Femur (tissue), 1 donor: ENCODE data around the gene OR6Q1.

ENCODE experiments used
- DNase-seq: peaks from one replicate; pipeline ENCODE4 v3.0.0-alpha.2; 2017

OR6Q1 gene

DNA sequence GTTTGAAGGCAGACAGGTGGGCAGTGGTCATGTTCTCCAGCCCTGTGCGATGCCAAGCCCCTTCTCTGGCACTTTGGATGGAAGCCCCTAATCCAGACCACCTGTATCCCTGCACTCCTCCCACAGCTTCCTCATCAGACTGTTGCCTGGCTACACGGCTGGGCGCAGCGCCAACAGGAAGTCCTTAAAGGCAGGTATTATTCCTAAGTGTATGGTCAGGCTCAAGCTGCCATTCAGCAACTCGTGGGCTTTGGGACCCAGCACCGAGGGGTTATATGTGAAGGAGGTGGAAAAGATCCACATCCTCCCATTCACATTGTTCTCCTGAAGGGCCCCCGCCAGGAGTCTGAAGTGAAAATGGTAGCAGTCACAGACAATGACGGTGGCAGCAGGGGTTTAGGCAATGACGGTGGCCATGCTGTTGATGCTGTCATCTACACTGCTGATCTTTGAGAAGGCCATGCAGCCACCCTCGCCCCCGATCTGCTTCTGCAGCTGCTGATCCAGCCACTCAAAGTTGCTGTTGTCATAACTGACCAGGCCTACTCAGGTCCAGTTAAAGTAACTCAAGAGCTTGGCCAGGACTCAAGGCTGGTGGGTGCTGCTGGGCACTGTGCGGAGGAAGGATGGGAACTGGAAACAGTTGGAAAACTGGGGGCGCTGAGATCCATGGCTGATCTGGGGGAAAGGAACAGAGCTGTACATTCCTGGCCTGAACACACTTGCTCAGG lies 27.7 kb downstream of the OR6Q1 start:
- no peak for DNase-seq

DNA sequence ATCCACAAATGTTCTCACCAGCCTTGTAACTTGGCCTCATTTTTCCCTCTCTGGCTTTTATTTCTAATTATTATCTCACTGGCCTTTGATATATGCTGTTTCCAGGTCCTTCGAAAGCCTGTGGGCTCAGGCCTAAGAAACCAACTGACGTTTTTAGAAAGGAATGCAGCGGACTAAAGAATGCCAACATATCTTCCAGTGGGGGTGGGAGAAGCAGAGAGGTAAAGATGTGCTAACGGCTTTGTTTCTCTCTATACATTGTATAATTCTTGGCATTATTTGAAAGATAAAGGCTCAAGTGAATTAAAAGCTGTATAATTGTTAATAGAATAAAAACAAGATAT lies 28.2 kb downstream of the OR6Q1 start:
- no peak for DNase-seq

DNA sequence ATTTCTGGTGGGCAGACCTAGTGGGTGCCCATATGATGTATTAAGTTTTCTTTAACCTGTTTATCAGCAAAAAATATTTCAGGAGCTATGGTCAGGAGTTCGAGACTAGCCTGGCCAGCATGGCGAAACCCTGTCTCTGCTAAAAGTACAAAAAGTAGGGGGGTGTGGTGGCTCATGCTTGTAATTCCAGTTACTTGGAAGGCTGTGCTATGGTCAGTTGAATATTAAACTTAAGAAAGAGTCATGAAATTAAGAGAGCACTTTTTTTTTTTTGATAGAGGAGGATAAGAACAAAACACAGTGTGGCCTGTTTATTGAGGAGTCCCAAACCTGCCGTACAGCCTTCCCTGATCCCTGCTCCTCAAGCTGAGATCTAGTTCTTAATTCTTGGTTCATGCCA lies 29.8 kb downstream of the OR6Q1 start:
- no peak for DNase-seq

DNA sequence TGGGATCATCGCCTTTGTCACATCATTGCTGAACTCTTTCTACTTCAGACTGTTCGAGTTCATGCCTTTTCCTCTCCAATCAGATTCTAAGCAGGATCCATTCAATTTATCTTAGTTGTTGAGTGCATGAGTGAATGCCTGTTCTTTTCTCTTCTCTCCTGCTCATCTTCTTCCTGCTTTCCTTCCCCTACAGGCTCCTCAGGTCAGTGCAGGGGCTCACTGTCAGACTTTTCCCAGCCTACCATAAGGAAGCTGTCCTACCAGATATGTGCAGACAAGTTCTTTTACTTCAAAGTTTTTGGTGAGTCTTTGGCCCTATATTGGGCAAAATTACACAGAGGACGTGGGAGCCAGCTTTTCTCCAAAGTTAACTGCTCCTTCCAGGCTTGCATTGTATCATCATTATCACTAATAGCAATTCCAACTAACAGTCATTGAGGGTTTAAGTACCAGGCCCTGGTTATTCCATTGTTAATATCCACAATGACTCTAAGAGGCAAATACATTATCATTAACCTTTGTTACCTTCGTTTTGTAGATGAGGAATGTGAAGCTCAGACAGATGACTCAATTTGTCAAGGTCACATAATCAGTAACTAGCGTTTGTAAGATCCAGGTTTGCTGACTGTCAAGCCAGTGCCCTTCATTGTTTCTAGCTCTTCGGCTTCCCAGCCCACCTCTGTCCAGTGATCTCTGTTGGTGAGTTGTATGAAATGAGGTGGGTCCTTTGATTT lies 30.4 kb downstream of the OR6Q1 start:
- DNase-seq: no peak

DNA sequence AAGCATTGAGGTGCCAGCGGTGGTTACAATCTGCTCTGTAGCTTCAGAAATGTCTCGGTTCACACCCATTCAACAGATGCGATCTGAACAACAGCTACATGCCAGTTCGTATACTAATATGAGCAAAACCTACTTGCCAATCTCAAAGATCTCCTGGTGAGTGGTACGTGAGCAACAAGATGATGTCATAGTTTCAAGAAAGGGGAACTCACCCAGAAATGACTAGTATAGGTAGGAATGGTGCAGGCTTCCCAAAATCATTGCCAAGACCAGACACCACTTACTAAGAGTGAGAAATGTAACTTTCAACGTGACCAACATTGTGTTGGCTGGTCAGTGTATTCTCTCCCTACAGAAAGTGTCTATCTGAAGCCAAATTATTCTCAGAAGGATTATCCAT lies 31.1 kb downstream of the OR6Q1 start:
- no peak for DNase-seq

DNA sequence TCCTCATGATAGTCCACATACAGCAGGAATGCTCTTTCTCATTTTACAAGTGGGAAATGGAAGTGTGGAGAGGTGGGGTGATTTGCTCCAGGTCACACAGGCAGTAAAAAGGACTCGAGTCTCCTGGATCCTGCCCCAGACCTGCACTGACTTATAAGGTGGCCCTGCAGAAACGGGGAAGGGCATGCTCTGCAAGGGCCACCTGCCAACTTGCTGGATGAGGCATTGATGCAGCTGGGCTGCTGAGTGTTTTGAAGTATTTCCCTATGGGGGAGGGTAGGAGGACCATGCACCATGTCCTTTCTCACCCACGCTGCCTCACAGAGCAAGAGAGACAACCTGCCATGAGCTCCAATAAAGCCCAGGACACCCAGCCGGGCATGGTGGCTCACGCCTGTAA lies 36.9 kb downstream of the OR6Q1 start:
- no peak for DNase-seq

DNA sequence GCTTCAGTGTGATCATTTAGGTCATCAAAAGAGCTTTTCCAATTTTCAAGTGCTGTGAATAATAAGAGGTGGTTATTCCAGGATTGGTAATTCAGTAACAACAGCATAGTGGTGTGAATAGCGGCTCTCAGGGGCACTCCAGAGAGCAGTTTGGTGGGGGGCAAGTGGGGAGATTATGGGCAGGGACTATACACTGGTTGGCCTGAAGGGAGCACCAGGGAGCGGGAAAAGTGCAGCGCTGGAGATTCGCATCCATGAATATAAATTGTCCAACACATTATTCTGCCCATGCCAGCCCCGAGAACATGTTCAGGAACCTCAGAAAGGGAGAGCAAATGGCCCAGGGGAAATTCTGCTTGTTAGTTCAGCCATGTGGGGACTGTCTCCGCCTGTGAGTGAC lies 37.9 kb downstream of the OR6Q1 start:
- DNase-seq: no peak

DNA sequence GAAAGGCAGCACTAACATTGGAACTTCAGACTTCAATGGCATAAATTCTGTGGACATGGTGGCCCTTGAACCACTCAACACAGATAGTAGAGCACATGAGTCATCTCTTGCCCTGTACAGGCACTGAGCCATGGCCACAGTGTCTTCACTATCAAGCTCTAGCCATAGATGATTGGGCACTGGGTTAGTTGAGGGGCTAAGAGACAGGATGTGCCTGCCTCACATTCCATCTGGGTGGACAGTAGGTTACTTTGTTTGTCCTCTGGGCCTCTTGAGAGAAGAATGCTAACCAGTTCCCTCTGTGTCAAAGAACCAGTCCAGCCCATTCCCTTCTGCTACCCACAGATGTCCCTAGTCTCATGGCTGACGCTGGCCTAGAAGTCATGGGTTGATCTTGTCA lies 39.8 kb downstream of the OR6Q1 start:
- no peak for DNase-seq

DNA sequence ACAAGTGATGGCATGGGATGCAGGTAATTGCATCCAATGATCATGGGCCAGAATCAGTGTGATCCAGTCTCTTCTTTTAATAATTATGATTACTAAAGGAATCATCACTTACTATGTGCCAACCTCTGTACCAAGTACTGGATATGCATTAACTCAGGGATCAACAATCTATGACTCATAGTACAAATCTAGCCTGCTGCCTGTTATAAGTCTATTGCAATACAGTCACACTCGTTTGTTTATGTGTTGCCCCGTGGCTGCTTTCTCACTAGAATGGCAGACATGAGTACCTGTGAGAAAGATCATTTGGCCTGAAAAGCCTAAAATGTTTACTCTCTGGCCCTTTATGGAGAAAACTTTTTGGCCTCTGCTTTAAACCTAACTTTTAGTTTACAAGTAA lies 45.0 kb downstream of the OR6Q1 start:
- DNase-seq: no peak
